Diencephalon (tissue), 1 donor: ENCODE measurements around the gene BTG3. TPM values are rescaled to one million over a fixed set of nuclear protein-coding genes. Genes with fewer than 3 reads are reported as not detected.

Source experiments
- small RNA-seq: library from RNA; depleted of rRNA; stranded (forward); fragments of <200 nt; gene quantifications from one replicate; pipeline ENCODE3, GENCODE V24; 2014
- total RNA-seq: library from RNA; depleted of rRNA; stranded (reverse); fragments of >200 nt; gene quantifications from one replicate; pipeline ENCODE4 v1.2.3, GENCODE V29; 2014

The BTG3 gene
- 27.0 TPM for total RNA-seq

DNA sequence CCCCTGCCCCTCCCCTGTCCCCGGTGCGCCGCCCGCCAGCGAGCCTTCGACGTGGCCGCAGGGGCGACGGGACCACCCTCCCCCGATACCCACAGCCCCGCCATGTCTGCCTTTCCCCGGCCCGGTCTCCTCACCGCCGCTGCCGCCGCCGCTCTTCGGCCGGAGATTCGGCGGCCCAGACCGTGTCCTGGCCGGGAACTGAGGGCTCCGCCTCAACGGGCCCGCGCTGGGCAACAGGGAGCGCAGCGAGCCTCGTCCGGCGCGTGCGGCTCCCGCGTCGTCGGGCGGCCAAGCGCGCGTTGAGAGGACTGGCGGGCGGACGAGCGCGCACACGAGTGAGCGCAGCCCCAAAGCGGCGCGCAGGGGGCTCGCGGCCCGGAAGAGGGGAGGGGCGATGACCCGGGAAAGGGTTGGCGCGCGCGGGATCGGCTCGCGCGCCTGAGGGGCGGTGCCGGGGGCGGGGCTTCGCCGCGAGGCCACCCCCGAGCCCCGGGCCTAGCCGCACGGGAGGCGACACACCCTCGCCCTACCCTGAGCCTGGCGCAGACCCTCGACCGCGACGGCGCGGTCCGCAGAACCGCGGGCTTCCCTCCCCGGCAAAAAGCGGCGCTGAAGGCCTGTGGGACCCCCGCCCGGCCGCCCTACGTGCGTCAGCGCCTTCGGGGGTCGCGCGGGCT is at the start of gene BTG3:
TSS of gene BTG3 (minus strand) at position 337 of the 677 bp plus-strand sequence. CDS start 3,757 bp downstream, outside the sequence.

Small RNA genes within 50 kb of the gene (small RNA-seq; reads per million reads assigned to genes)
- gene RF00019, result not detected

Other genes starting within 250 kb of the BTG3 start
- 370 TPM for gene CXADR, start 99.9 kb downstream of the BTG3 start, total RNA-seq
- gene C21orf91, start 206.5 kb upstream of the BTG3 start, total RNA-seq, result 18.9 TPM